ENCODE measurements around the gene DPF3. TPM values are rescaled to one million over a fixed set of nuclear protein-coding genes. Genes with fewer than 3 reads are reported as not detected.

The DPF3 gene
- total and polyA plus RNA-seq, 12 donors, result 0.91 to 6.0 (median 2.9) TPM

GRCh38 chr14:72644758-72645489 lies 249.0 kb downstream of the DPF3 start:
- Histone ChIP-seq H3K9me3 (replicated peaks in 1 of 3) (no peaks in the 10 kb centered on the region), H3K4me3 (no peak overlapping the region), H3K27me3 (no peaks in the 10 kb centered on the region), H3K27ac (no peak overlapping the region), H3K36me3 (replicated peaks in 1 of 2) (no peaks in the 10 kb centered on the region), H3K4me1 (replicated peaks in 1 of 2) (no peaks in the 10 kb centered on the region)
- DNase-seq, result no peak
- intact Hi-C loops (cut with DNase I), result no loop called here
- 90 to 98% (median 93%) methylated on average over 4 of the region's 4 CpGs for WGBS, 4 donors
- TF ChIP-seq POLR2A (IDR thresholded peaks at IDR 0.05) (no peak), CTCF (IDR thresholded peaks at IDR 0.05) (no peak)

- no peaks in the 10 kb centered on the region for H3K36me3 ChIP-seq (replicated peaks in 1 of 2)
- intact Hi-C loops (cut with DNase I), result no loop called here
- H3K27me3 ChIP-seq, result no peaks in the 10 kb centered on the region
- no peak overlapping the region for H3K4me3 ChIP-seq
- no peaks in the 10 kb centered on the region for H3K4me1 ChIP-seq (replicated peaks in 1 of 2)
- DNase-seq, result no peak
- TF ChIP-seq POLR2A (IDR thresholded peaks at IDR 0.05), result no peak
- TF ChIP-seq CTCF (IDR thresholded peaks at IDR 0.05), result no peak
- 89 to 95% (median 90%) methylated on average over 6 of the region's 6 CpGs for WGBS, 4 donors
- no peak overlapping the region for H3K27ac ChIP-seq
- no peaks in the 10 kb centered on the region for H3K9me3 ChIP-seq (replicated peaks in 1 of 3)
Observed at GRCh38 chr14:72644038-72644437, 249.9 kb downstream of the DPF3 start.

DNA sequence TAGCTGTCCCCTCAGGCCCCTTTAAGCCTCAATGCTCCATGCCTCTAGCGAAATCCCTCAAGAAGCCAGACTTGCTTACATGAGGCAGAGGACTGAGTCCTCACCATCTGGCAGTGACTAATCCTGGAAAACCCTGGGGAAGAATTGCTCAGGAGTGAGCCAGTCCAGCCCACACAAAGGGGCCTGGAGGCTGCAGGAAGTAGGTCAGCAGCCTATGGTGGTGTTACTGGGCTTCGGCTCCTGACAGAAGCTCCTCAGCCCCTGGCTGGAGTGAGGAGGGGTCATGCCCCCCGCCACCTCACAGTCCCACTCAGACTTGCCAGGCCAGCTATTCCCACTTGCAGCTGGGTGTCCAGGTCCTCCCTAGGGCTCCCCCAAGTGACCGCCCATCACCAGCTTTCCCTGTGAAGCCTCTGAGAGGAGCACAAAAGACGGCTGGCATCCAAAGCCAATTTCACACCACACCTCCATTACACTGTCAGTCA lies 250.5 kb downstream of the DPF3 start:
- Histone ChIP-seq H3K4me3 (no peak overlapping the region), H3K4me1 (replicated peaks in 1 of 2) (no peaks in the 10 kb centered on the region), H3K27ac (peak overlapping the region in 1 of 5 donors; percentile 55), H3K27me3 (no peaks in the 10 kb centered on the region), H3K9me3 (replicated peaks in 1 of 3) (no peaks in the 10 kb centered on the region), H3K36me3 (replicated peaks in 1 of 2) (no peaks in the 10 kb centered on the region)
- TF ChIP-seq POLR2A (IDR thresholded peaks at IDR 0.05) (no peak), CTCF (IDR thresholded peaks at IDR 0.05) (no peak)
- WGBS, 4 donors, result 38 to 59% (median 56%) methylated on average over 2 to 5 of the region's 5 CpGs
- DNase-seq, result peak in 6 of 7 donors; percentile 53 to 74 (median 66)
- intact Hi-C loops (cut with DNase I), result no loop called here

- intact Hi-C loops (cut with DNase I), result no loop called here
- 91 to 96% (median 94%) methylated on average over 7 to 8 of the region's 8 CpGs for WGBS, 4 donors
Observed at GRCh38 chr14:72640911-72641485, 252.9 kb downstream of the DPF3 start.

More at GRCh38 chr14:72640911-72641485, 252.9 kb downstream of the DPF3 start:
- H3K27me3 ChIP-seq, result no peaks in the 10 kb centered on the region
- no peaks in the 10 kb centered on the region for H3K36me3 ChIP-seq (replicated peaks in 1 of 2)
- no peak overlapping the region for H3K4me3 ChIP-seq
- no peaks in the 10 kb centered on the region for H3K4me1 ChIP-seq (replicated peaks in 1 of 2)
- no peak for DNase-seq
- H3K27ac ChIP-seq, result no peak overlapping the region
- no peaks in the 10 kb centered on the region for H3K9me3 ChIP-seq (replicated peaks in 1 of 3)
- no peak for TF ChIP-seq POLR2A (IDR thresholded peaks at IDR 0.05)
- TF ChIP-seq CTCF (IDR thresholded peaks at IDR 0.05), result no peak

Measured in adrenal gland (tissue), 12 donors.